ENCODE measurements around the gene ANGPTL3.
"Not testable (repeated sequence)": the region's sequence is repeated elsewhere in the genome, so short reads cannot be mapped to it uniquely, and the experiment has no call there.

The ANGPTL3 gene

GRCh38 chr1:62597281-62597680, at the start of gene ANGPTL3:
TSS of gene ANGPTL3 (plus strand) at chr1:62597520. CDS start at chr1:62597567, 47 bp downstream.
- DNase-seq, result no peak

- DNase-seq, result no peak
Observed at GRCh38 chr1:62561306-62561705, 36.0 kb upstream of the ANGPTL3 start.

- not testable (repeated sequence) for DNase-seq
Observed at GRCh38 chr1:62567182-62567581, 30.1 kb upstream of the ANGPTL3 start.

- not testable (repeated sequence) for DNase-seq
Observed at GRCh38 chr1:62567926-62568325, 29.4 kb upstream of the ANGPTL3 start.

- not testable (repeated sequence) for DNase-seq
Observed at GRCh38 chr1:62571517-62571916, 25.8 kb upstream of the ANGPTL3 start.

GRCh38 chr1:62572476-62572875, 24.8 kb upstream of the ANGPTL3 start:
- DNase-seq, result no peak

- no peak for DNase-seq
Observed at GRCh38 chr1:62573675-62574074, 23.6 kb upstream of the ANGPTL3 start.

DNA sequence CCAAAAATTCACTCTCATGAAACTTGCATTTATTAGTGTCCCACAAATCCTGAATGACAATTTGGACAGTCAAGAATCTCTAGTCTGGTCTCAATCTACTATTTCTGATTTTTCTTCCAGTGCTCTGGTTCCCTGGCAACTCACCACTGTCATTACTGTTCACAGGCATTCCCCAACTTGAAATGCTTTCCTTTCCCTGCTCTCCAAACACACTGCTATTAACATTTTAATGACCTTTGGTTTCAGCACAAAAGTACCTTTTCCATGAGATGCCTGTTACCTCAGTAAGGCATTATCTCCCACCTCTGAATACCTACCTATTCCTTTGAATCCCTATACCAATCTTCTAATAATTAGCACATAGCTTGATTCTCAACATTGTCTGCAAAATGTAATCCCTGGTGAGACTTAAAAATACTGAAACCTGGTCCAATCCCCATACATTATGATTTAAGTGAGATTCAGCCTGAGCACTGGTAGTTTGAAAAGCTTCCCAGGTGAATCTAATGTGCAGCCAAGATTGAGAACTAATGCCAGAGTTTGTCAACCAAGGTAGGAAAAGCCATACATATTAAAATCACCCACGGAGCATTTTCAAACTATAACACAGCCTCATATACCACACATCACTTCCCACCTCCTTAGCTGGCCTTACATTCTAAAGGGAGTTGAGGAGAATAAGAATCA, 11.7 kb upstream of the ANGPTL3 start:
- DNase-seq, result no peak

DNA sequence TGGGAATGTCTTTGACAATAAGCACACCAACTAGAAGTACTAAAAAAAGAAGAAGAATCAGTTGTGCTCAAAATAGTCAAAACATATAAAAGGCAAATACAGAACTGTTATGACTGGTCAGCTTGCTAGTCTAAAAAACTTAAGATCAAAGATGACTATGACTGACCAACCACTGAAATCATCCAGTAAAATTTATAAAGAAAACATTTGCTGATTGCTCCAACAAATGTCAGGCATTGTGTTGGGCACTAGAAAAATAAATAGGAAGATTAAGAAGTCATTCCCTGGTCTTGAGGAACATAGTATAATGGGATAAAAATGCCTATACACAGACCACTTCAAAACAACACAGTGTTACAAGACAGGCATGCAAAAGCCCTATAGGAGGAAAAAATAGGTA, 9.3 kb upstream of the ANGPTL3 start:
- no peak for DNase-seq

DNA sequence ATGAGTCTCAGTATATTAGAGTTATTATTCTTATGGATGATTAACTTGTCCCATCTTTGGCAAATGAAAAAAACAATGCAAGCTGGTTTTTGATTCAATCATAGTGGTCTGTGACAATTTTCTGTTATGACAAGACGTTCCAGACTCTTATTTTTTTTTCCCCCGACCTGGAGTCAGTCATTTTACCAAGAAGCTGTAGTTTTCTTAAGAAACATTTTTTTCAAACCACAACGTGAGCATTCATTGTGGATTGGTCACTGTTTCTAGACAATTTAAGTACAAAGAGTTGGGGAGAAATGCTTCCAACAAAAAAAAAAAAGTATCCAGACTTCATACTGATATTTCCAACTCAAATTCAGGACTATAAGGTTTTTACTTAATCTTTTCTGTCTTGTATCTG, 8.0 kb upstream of the ANGPTL3 start:
- DNase-seq, result no peak

DNA sequence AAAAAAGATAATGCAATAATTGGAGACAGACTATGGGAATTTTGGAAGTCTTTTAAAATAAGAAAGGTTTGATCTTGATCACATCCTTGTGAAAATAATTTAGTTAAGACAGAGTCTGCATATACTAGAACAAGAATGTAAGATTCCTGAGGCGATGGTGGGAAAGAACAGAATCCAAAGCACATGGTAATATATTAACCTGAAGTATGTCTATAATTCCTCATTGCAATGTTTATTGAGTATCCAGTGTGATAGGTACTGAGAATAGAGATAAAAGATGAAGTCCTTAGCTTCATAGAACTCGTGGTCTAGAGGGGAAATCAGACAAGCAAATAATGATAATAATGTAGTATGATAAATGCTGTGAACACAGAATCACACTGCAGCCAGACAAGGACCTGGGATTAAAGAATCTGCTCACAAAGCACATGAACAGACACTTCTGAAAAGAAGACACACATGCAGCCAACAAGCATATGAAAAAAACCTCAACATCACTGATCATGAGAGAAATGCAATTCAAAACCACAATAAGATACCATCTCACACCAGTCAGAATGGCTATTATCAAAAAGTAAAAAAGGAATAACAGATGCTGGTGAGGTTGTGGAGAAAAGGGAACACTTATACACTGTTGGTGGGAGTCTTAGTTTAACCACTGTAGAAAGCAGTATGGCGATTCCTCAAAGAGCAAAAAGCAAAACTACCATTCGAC, 6.9 kb upstream of the ANGPTL3 start:
- DNase-seq, result no peak

DNA sequence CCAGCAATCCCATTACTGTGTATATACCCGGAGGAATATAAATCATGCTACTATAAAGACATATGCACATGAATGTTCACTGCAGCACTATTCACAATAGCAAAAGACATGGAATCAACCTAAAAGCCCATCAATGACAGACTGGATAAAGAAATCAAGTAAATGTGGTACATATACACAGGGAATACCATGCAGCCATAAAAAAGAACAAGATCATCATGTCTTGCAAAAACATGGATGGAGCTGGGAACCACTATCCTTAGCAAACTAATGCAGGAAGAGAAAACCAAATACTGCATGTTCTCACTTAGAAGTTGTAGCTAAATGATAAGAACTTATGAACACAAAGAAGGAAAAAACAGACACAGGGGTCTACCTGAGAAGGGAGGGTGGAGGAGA, 6.4 kb upstream of the ANGPTL3 start:
- no peak for DNase-seq

DNA sequence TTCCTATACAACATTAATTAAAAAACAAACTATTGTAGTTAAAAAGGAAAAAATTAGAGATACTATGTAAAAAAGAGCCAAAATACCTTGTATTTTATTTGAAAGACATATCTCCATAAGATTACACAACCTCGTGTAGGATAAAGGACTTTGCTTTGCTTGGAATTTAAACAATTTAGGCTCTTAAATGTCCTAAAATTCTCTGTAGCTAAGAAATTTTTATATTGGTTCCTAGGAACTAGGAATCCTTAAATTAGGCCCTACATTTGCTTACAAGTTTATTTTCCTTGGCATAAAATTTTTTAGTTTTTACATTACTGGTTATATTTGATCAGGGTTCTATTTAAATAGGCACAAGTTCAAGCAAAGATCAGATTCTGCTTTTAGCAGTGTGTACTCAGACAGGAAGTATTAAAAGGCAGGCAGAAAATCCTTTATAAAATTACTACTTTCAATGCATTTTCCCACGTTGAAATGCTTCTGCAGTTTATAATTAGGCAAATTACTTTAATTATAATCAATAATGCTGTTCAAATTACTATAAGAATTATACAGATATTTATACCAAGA, 3.4 kb upstream of the ANGPTL3 start:
- no peak for DNase-seq

- DNase-seq, result no peak
Observed at GRCh38 chr1:62595647-62596046, 1.7 kb upstream of the ANGPTL3 start.

DNA sequence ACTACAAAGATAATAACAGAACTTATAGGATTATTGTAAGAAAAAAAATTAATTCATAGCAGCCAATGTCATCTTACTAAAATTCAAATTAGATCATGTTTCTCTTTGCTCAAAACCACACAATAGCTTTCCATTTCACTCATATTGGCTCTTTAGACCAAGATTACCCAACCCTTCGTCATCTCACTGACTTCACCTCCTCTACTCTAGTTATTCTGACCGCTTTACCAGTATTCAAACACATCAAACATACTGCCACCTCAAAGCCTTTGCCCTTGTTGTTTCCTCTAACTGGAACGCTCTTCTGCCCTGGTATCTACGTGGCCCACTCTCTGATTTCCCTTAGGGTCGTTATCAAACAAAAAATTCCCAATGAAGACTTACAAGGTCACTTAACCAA, 1.7 kb downstream of the ANGPTL3 start:
- DNase-seq, result no peak

GRCh38 chr1:62601457-62601856, 4.1 kb downstream of the ANGPTL3 start:
- DNase-seq, result no peak

DNA sequence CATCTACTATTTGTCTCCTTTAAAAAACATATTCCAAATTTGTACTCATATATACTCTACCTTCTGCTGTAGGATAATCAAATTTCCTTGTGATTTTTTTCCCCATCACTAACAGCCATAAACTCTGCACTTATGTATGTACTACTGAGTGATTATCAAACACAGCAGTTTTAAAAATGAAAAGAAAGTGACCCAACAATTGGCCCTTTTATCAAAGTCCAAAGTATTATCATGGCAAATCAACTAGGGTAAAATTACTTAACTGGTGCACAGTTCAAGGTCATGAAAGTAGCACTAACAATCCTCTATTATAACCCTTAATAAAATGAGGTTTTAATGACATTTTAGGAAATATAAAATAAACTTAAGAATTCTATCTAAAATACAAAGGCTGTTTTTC, 11.6 kb downstream of the ANGPTL3 start:
- no peak for DNase-seq

GRCh38 chr1:62610588-62610987, 13.3 kb downstream of the ANGPTL3 start:
- not testable (repeated sequence) for DNase-seq

DNA sequence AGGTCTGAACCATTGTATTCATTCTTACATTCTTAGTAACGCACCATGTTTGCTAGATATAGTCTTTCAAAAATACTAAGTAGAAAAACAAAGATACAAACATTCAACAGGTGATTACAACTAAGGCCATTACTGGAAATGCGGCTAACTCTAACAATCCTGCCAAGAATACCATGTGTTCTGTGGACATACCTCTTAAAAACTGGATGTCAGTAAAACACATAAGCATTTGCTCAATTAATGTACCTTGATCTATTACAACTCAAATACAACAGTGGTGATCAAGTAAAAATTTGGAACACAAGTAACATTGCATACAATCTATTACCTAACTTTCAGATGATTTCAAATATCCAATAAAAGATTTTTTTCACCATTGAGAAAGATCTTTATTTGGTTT, 15.4 kb downstream of the ANGPTL3 start:
- DNase-seq, result no peak

DNA sequence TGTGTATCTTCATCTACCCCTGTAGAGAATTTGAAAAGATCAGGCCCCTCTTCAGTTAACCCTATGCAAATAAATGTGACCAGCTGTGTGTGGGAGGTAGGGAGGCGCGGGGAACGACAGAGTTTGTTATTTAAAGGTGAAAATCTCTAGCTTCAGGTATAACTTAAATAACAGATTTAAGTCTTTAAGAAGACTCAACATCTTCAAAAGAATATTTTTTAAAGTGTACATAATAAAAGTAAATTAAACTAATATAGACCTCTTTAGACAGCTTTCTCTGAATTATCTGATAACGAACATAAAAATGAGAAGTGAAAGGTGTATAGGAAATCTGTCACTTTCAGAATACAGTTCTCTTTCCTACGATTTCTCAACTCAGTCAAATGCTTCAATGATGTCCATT, 16.0 kb downstream of the ANGPTL3 start:
- no peak for DNase-seq

- DNase-seq, result no peak
Observed at GRCh38 chr1:62613890-62614289, 16.6 kb downstream of the ANGPTL3 start.

GRCh38 chr1:62621907-62622306, 24.6 kb downstream of the ANGPTL3 start:
- no peak for DNase-seq

DNA sequence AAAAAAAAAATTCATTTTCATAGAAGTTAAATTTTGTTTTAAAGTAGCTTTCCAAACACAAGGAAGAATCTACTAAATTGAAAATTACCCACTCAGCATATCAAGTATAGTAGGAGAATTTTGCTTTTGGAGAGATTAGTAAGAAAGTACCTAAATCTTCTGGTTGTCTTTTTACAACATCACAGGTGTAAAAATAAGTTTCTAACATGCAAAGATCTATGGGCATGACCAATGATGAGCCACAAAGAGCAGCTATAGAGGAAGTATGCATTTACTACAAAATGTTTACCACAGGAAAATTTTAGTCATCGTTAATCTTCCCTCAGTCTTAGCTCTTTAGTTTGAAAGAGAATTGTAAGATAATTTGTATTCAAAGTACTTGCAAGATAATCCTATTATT, 28.1 kb downstream of the ANGPTL3 start:
- DNase-seq, result no peak

- DNase-seq, result no peak
Observed at GRCh38 chr1:62628506-62628905, 31.2 kb downstream of the ANGPTL3 start.

All from activated T-cell treated with anti-CD3 and anti-CD28 coated beads, Interleukin-2, amount 50 U/mL, for 1 hour (primary cell).